HG02885 (cell line): Measurements from ENCODE around the gene NEU1.
"Not testable (repeated sequence)": the region's sequence is repeated elsewhere in the genome, so short reads cannot be mapped to it uniquely, and the experiment has no call there.

Source experiments
- ATAC-seq: cut with Tn5 transposase; IDR thresholded peaks from one replicate; pipeline ENCODE4 v1.9.1; 2021; ENCODE audit warnings: mild to moderate bottlenecking; ENCODE audit not compliant: unreplicated experiment, poor library complexity

NEU1 gene

GRCh38 chr6:31875877-31876276 is 13.3 kb upstream of the NEU1 start:
- ATAC-seq, result no peak

- no peak for ATAC-seq
These were observed 12.4 kb upstream of the NEU1 start for GRCh38 chr6:31874836-31875572.

GRCh38 chr6:31874084-31874670 is 11.6 kb upstream of the NEU1 start:
- no peak for ATAC-seq

GRCh38 chr6:31871046-31871659 is 8.5 kb upstream of the NEU1 start:
- no peak for ATAC-seq

- ATAC-seq, result no peak
These were observed 7.8 kb upstream of the NEU1 start for GRCh38 chr6:31870385-31870921.

- ATAC-seq, result no peak
These were observed 6.7 kb upstream of the NEU1 start for GRCh38 chr6:31869343-31869742.

- not testable (repeated sequence) for ATAC-seq
These were observed 6.0 kb upstream of the NEU1 start for GRCh38 chr6:31868658-31868971.

GRCh38 chr6:31865205-31866118 is 2.8 kb upstream of the NEU1 start:
- ATAC-seq, result no peak

- ATAC-seq, result no peak
These were observed 2.2 kb upstream of the NEU1 start for GRCh38 chr6:31864818-31865204.

- ATAC-seq, result not testable (repeated sequence)
These were observed 1.5 kb upstream of the NEU1 start for GRCh38 chr6:31864123-31864562.

GRCh38 chr6:31861919-31862343 is 690 bp downstream of the NEU1 start:
- ATAC-seq, result no peak

- no peak for ATAC-seq
These were observed 1.5 kb downstream of the NEU1 start for GRCh38 chr6:31861150-31861549.

- no peak for ATAC-seq
These were observed 2.3 kb downstream of the NEU1 start for GRCh38 chr6:31860349-31860748.

GRCh38 chr6:31859923-31860322 is 2.7 kb downstream of the NEU1 start:
- no peak for ATAC-seq

GRCh38 chr6:31858707-31859106 is 3.9 kb downstream of the NEU1 start:
- ATAC-seq, result no peak

- ATAC-seq, result not testable (repeated sequence)
These were observed 4.8 kb downstream of the NEU1 start for GRCh38 chr6:31857774-31858173.

- not testable (repeated sequence) for ATAC-seq
These were observed 10.5 kb downstream of the NEU1 start for GRCh38 chr6:31851980-31852718.

GRCh38 chr6:31851485-31851832 is 11.2 kb downstream of the NEU1 start:
- ATAC-seq, result no peak

- ATAC-seq, result no peak
These were observed 11.7 kb downstream of the NEU1 start for GRCh38 chr6:31850765-31851484.
